Lung (tissue), 12 donors: ENCODE results near the gene CD4. TPM values are rescaled to one million over a fixed set of nuclear protein-coding genes. Genes with fewer than 3 reads are reported as not detected.

Experiments used
- ATAC-seq: fragments of 200-7000 bp; cut with Tn5 transposase; one replicate; pipeline ENCODE4 v1.9.1; 2020; ENCODE audit warnings: moderate number of reproducible peaks; ENCODE audit not compliant: insufficient read depth, low FRiP score
- DNase-seq, 3 donors: peaks; one replicate each; pipeline ENCODE4 v3.0.0-alpha.2; 2013 to 2017
- H3K27ac ChIP-seq, 2 donors: one replicate each; pipeline ENCODE4 v1.5.1; 2013; ENCODE audit warnings: mild to moderate bottlenecking in 2 of 2, moderate library complexity in 2 of 2, control low read depth in 1 of 2, inconsistent platforms in 1 of 2, low read depth in 1 of 2, low read length in 1 of 2
- H3K27me3 ChIP-seq, 3 donors: one replicate each; pipeline ENCODE4 v1.5.1; 2013; ENCODE audit warnings: low read length in 2 of 3; ENCODE audit not compliant: control insufficient read depth in 3 of 3, insufficient read depth in 3 of 3
- H3K36me3 ChIP-seq, 4 donors: one replicate each; pipeline ENCODE4 v1.5.1; 2013; ENCODE audit warnings: low read length in 4 of 4, mild to moderate bottlenecking in 1 of 4, moderate library complexity in 1 of 4; ENCODE audit not compliant: control insufficient read depth in 4 of 4, insufficient read depth in 4 of 4
- H3K4me1 ChIP-seq, 5 donors: one replicate each; pipeline ENCODE4 v1.5.1; 2013; ENCODE audit warnings: low read length in 5 of 5, mild to moderate bottlenecking in 2 of 5, moderate library complexity in 1 of 5; ENCODE audit not compliant: control insufficient read depth in 5 of 5, insufficient read depth in 5 of 5
- H3K4me3 ChIP-seq: one replicate; pipeline ENCODE4 v1.5.1; 2013; ENCODE audit warnings: mild to moderate bottlenecking, control low read depth, moderate library complexity
- H3K9ac ChIP-seq, 2 donors: one replicate each; pipeline ENCODE4 v1.5.1; 2013; ENCODE audit warnings: low read length in 2 of 2, control low read depth in 1 of 2; ENCODE audit not compliant: insufficient read depth in 1 of 2
- H3K9me3 ChIP-seq, 4 donors: one replicate each; pipeline ENCODE4 v1.5.1; 2013; ENCODE audit warnings: low read length in 3 of 4, mild to moderate bottlenecking in 1 of 4, moderate library complexity in 1 of 4; ENCODE audit not compliant: control insufficient read depth in 4 of 4, insufficient read depth in 3 of 4
- WGBS, 2 donors: extraction: QIAGEN DNeasy Blood & Tissue Kit; methylation state at CpG; one replicate each; pipeline ENCODE4 v1.1.7; 2013; 5-methylcytosine and 5-hydroxymethylcytosine counted together
- polyA plus RNA-seq, 2 donors: library from polyadenylated mRNA; stranded (reverse); fragments of 200-250 nt; gene quantifications; one replicate each; pipeline ENCODE4 v1.2.1, GENCODE V29; 2013
- total RNA-seq, 2 donors: library from RNA; depleted of rRNA in 1 of 2; stranded (reverse); fragments of >200 nt in 1 of 2; gene quantifications; one replicate each; pipeline ENCODE4 v1.2.1, GENCODE V29; 2014 to 2021
- TF ChIP-seq, protein P1 (sequence below): IDR thresholded peaks from 2 replicates; pipeline ENCODE4 v1.5.1; 2012; ENCODE audit warnings: mild to moderate bottlenecking; ENCODE audit errors: control extremely low read depth, extremely low read depth
- donor health status: control.
- donor health status: control.
- donor health status: Bipolar disorder and iron deficiency.
- donor health status: healthy.
- donor health status: DM: yes; HTN: yes; CAD: no.

The CD4 gene
- total and polyA plus RNA-seq, 4 donors = 20.6 to 83.7 (median 53.0) TPM

DNA sequence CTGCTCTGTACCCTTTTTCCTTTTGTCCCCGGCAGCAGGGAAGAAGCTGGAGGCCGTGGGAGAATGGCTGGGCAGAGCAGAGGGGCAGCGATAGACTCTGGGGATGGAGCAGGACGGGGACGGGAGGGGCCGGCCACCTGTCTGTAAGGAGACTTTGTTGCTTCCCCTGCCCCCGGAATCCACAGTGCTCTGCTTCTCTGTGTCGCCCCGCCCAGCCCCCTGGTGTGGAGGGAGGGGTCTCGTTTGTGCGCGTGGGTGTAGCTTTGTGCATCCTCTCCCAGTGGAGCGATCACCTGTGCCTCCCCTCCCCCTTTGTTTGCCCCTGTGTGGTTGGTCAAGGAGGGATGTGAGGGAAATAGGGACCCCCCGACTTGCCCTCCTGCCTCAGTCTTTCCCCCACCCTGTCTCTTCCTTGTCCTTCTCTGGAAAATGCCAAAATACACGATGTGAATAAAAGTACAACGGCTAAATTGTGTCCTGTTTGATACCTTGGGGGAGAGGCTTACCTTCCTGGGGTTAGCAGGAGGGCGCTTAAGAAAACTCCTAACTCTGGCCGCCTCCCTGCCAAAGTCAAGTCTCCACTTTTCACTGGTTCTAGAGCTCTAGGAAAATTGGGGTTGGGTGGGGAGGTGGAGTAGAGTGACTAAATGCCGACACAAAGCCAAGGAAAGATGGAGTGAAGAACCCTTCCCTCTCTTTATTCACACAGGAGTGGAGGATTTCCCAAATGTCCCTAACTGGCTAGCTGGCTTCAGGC lies 77.0 kb downstream of the CD4 start:
- no peak overlapping the region for H3K4me3 ChIP-seq
- WGBS, 2 donors = 84 to 87% methylated on average over 19 of the region's 19 CpGs
- TF ChIP-seq, protein P1, sequence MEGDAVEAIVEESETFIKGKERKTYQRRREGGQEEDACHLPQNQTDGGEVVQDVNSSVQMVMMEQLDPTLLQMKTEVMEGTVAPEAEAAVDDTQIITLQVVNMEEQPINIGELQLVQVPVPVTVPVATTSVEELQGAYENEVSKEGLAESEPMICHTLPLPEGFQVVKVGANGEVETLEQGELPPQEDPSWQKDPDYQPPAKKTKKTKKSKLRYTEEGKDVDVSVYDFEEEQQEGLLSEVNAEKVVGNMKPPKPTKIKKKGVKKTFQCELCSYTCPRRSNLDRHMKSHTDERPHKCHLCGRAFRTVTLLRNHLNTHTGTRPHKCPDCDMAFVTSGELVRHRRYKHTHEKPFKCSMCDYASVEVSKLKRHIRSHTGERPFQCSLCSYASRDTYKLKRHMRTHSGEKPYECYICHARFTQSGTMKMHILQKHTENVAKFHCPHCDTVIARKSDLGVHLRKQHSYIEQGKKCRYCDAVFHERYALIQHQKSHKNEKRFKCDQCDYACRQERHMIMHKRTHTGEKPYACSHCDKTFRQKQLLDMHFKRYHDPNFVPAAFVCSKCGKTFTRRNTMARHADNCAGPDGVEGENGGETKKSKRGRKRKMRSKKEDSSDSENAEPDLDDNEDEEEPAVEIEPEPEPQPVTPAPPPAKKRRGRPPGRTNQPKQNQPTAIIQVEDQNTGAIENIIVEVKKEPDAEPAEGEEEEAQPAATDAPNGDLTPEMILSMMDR = no peak
- peaks cover 0 to 23% (median 12%) of the 10 kb centered on the region in 5 donors for H3K4me1 ChIP-seq
- H3K27me3 ChIP-seq = no peaks in the 10 kb centered on the region
- no peaks in the 10 kb centered on the region for H3K9me3 ChIP-seq
- DNase-seq = peak in 1 of 3 donors; percentile 22
- no peak for ATAC-seq
- peaks cover 4 to 39% (median 31%) of the 10 kb centered on the region in 4 donors for H3K36me3 ChIP-seq
- peak overlapping the region; percentile 71 to 91 for H3K27ac ChIP-seq
- peak overlapping the region in 1 of 2 donors; percentile 50 for H3K9ac ChIP-seq

DNA sequence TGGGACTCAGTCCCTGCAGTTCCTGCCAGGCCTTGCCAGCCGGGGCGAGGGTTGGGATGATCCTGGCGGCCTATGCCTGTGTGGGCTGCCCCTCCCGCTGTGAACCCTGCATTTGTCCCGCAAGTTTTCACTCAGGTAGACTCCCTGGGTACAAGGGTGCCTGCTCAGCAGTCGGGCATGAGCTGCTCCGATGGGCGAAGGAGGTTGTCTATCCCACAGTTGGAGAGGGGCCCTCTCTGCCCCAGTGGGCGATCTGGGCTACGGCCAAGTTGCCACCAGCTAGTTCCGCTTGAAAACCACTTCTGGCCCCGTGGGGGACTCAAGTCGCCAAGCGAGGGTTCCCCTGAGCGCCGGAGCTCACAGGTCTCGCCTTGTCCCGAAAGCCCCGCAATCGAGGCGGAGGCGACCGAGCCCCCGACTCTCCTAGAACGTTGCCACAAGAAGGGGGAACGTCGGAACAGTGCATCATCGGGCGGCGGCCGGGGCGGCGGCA lies 77.6 kb downstream of the CD4 start:
- peak overlapping the region; percentile 71 to 91 for H3K27ac ChIP-seq
- WGBS, 2 donors = 2 to 4% methylated on average over 25 to 33 of the region's 33 CpGs
- H3K4me3 ChIP-seq = peak overlapping the region; percentile 40
- TF ChIP-seq, protein P1 = no peak
- peak overlapping the region; percentile 50 to 67 for H3K9ac ChIP-seq
- H3K27me3 ChIP-seq = no peaks in the 10 kb centered on the region
- peaks cover 3 to 36% (median 31%) of the 10 kb centered on the region in 4 donors for H3K36me3 ChIP-seq
- no peaks in the 10 kb centered on the region for H3K9me3 ChIP-seq
- peak; percentile 2 for ATAC-seq
- peaks cover 0 to 29% (median 12%) of the 10 kb centered on the region in 5 donors for H3K4me1 ChIP-seq
- no peak for DNase-seq

DNA sequence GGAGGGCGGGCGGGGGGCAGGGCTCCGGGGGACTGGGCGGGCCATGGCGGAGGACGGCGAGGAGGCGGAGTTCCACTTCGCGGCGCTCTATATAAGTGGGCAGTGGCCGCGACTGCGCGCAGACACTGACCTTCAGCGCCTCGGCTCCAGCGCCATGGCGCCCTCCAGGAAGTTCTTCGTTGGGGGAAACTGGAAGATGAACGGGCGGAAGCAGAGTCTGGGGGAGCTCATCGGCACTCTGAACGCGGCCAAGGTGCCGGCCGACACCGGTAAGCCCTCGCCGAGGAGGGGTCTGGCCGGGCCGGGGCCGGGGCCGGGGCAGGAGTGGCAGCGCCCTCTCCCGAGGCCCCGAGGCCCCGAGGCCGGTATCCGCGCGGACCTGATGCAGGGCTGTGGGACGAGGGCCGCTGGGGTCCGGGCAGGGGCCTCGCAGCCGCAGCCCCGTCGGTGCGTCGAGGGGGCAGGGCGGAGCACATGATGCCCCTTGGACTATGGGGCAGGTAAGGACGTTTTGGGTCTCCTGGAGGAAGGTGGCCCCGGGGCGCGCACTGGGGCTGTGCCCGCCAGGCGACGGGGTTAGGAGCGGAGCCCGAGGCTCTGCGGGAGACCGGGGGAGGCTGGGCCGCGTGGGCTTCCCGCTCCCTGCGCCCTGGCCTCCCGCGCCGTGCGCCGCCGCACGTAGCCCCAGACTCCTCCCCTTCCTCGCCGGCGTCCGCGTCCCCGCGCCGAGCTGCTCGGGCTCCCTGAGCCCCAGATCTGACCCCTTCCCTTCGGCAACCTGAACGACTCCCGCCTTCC lies 78.3 kb downstream of the CD4 start, which contains the start of gene TPI1:
Gene TPI1 (plus strand): TSS at position 119 of the 798 bp plus-strand sequence. CDS start 36 bp downstream, at position 155.
- Histone ChIP-seq H3K9me3 (no peaks in the 10 kb centered on the region), H3K27ac (peak within 1 kb of the TSS; percentile 96 to 99), H3K27me3 (no peaks in the 10 kb centered on the region), H3K36me3 (peaks cover 3 to 31% (median 30%) of the 10 kb centered on the region in 4 donors), H3K9ac (peak within 1 kb of the TSS; percentile 76 to 88), H3K4me3 (peak within 1 kb of the TSS; percentile 92), H3K4me1 (peaks cover 0 to 35% (median 12%) of the 10 kb centered on the region in 5 donors)
- TF ChIP-seq, protein P1 = no peak
- WGBS, 2 donors = 0 to 1% methylated on average over 68 to 86 of the region's 86 CpGs
- peak; percentile 86 for ATAC-seq
- DNase-seq = peak; percentile 87 to 92 (median 90)
